GM23338 (cell line): Measurements from ENCODE around the gene PLEKHA8. TPM values are rescaled to one million over a fixed set of nuclear protein-coding genes. Genes with fewer than 3 reads are reported as not detected.
A peak's percentile ranks its signal among the peaks of the same experiment; 100 is the strongest.

Experiments used
- ATAC-seq: fragments of 200-7000 bp; cut with Tn5 transposase; 3 replicates; pipeline ENCODE4 v1.9.1; 2020
- DNase-seq: peaks from one replicate; pipeline ENCODE4 v3.0.0-alpha.2; 2015; ENCODE audit warnings: low spot score
- H2AFZ ChIP-seq: fragments of 200-600 bp; sonication (generic); 2 replicates; pipeline ENCODE4 v1.8.0; 2016; ENCODE audit warnings: antibody characterized with exemption, mild to moderate bottlenecking, moderate library complexity
- H3F3A ChIP-seq: fragments of 200-600 bp; sonication (generic); replicated peaks from 2 replicates; pipeline ENCODE4 v1.8.0; 2017; ENCODE audit warnings: antibody characterized with exemption, mixed run types, low read depth
- H3K27ac ChIP-seq: fragments of 200-600 bp; sonication (generic); 2 replicates; pipeline ENCODE4 v1.6.1; 2016; ENCODE audit warnings: low read depth
- H3K27me3 ChIP-seq: fragments of 200-600 bp; sonication (generic); 2 replicates; pipeline ENCODE4 v1.8.0; 2016; ENCODE audit warnings: mild to moderate bottlenecking, mixed run types, moderate library complexity; ENCODE audit not compliant: insufficient read depth
- H3K36me3 ChIP-seq: fragments of 200-600 bp; sonication (generic); 2 replicates; pipeline ENCODE4 v1.8.0; 2016; ENCODE audit warnings: mild to moderate bottlenecking; ENCODE audit not compliant: insufficient read depth
- H3K4me1 ChIP-seq: fragments of 200-600 bp; sonication (generic); 2 replicates; pipeline ENCODE4 v1.8.0; 2016; ENCODE audit warnings: mild to moderate bottlenecking, moderate library complexity; ENCODE audit not compliant: insufficient read depth
- H3K4me2 ChIP-seq: fragments of 200-600 bp; sonication (generic); 2 replicates; pipeline ENCODE4 v1.7.1; 2017; ENCODE audit warnings: mixed run types
- H3K4me3 ChIP-seq: fragments of 200-600 bp; sonication (generic); 2 replicates; pipeline ENCODE4 v1.6.1; 2016; ENCODE audit warnings: mixed run types
- H3K79me2 ChIP-seq: fragments of 200-600 bp; sonication (generic); replicated peaks from 2 replicates; pipeline ENCODE4 v1.8.0; 2017; ENCODE audit warnings: mild to moderate bottlenecking; ENCODE audit not compliant: insufficient read depth
- H3K9me2 ChIP-seq: fragments of 200-600 bp; sonication (generic); 2 replicates; pipeline ENCODE4 v1.8.0; 2017; ENCODE audit not compliant: insufficient read depth
- H4K20me1 ChIP-seq: fragments of 200-600 bp; sonication (generic); replicated peaks from 2 replicates; pipeline ENCODE4 v1.8.0; 2017; ENCODE audit warnings: mild to moderate bottlenecking; ENCODE audit not compliant: insufficient read depth
- H3K27ac Mint-ChIP-seq: 2 replicates; pipeline ENCODE4 v1.8.0; 2020; ENCODE audit warnings: inconsistent platforms, mild to moderate bottlenecking, moderate library complexity, mixed read lengths
- H3K27me3 Mint-ChIP-seq: 3 replicates; pipeline ENCODE4 v1.8.0; 2022; ENCODE audit warnings: low read depth, mild to moderate bottlenecking, moderate library complexity, mixed read lengths, inconsistent platforms; ENCODE audit not compliant: insufficient read depth, poor library complexity
- H3K36me3 Mint-ChIP-seq: 3 replicates; pipeline ENCODE4 v1.8.0; 2021; ENCODE audit warnings: low read depth, mild to moderate bottlenecking, inconsistent platforms, moderate library complexity, mixed read lengths
- H3K4me1 Mint-ChIP-seq: 3 replicates; pipeline ENCODE4 v1.8.0; 2020; ENCODE audit warnings: mild to moderate bottlenecking, inconsistent platforms, mixed read lengths
- H3K4me3 Mint-ChIP-seq: 3 replicates; pipeline ENCODE4 v1.8.0; 2021; ENCODE audit warnings: moderate library complexity, mild to moderate bottlenecking, inconsistent platforms, mixed read lengths
- H3K9me3 Mint-ChIP-seq: 3 replicates; pipeline ENCODE4 v1.8.0; 2020; ENCODE audit warnings: moderate library complexity, mild to moderate bottlenecking, inconsistent platforms, mixed read lengths
- CREB1 ChIP-seq: fragments of 250-450 bp; sonication (Bioruptor Pico); IDR thresholded peaks from 2 replicates; pipeline ENCODE4 v1.5.0; 2020; ENCODE audit warnings: low read depth, mild to moderate bottlenecking, moderate library complexity
- EZH2 ChIP-seq: fragments of 200-600 bp; sonication (generic); IDR thresholded peaks from one replicate; pipeline ENCODE4 v1.8.0; 2017; ENCODE audit warnings: antibody characterized with exemption, mild to moderate bottlenecking, low read depth; ENCODE audit not compliant: unreplicated experiment
- EZH2phosphoT487 ChIP-seq: fragments of 200-600 bp; sonication (generic); IDR thresholded peaks from one replicate; pipeline ENCODE4 v1.8.1; 2018; ENCODE audit warnings: antibody characterized with exemption; ENCODE audit not compliant: unreplicated experiment
- JUNB ChIP-seq: IDR thresholded peaks from one replicate; pipeline ENCODE4 v1.6.1; 2016; ENCODE audit warnings: antibody characterized with exemption; ENCODE audit not compliant: unreplicated experiment
- NANOG ChIP-seq: IDR thresholded peaks from 2 replicates; pipeline ENCODE4 v1.6.1; 2016; ENCODE audit warnings: antibody characterized with exemption, borderline replicate concordance
- POLR2AphosphoS5 ChIP-seq: IDR thresholded peaks from 2 replicates; pipeline ENCODE4 v1.6.1; 2016; ENCODE audit warnings: antibody characterized with exemption, low read depth
- STAT1 ChIP-seq: IDR thresholded peaks from one replicate; pipeline ENCODE4 v1.6.1; 2016; ENCODE audit warnings: antibody characterized with exemption; ENCODE audit not compliant: unreplicated experiment
- ZNF114 ChIP-seq: fragments of 250-450 bp; sonication (Bioruptor Pico); IDR thresholded peaks from 2 replicates; pipeline ENCODE4 v1.5.0; 2020; ENCODE audit warnings: mild to moderate bottlenecking, moderate library complexity
- ZNF331 ChIP-seq: fragments of 250-450 bp; sonication (Bioruptor Pico); IDR thresholded peaks from 2 replicates; pipeline ENCODE4 v1.5.0; 2020; ENCODE audit warnings: low read depth, mild to moderate bottlenecking, moderate library complexity
- polyA plus RNA-seq: library from polyadenylated mRNA; unstranded; fragments of >200 nt; fragmentation: Nextera tagmentation; extraction: Ambion mirVana; gene quantifications from 2 replicates; pipeline ENCODE4 v1.2.1, GENCODE V29; 2016
- total RNA-seq: library from RNA; depleted of rRNA; stranded (reverse); fragments of >200 nt; shearing (Covaris generic); gene quantifications from 2 replicates; pipeline ENCODE4 v1.2.3, GENCODE V29; 2014
- TF ChIP-seq, protein P1 (sequence below): IDR thresholded peaks from 2 replicates; pipeline ENCODE4 v1.6.1; 2016; ENCODE audit warnings: antibody characterized with exemption
- TF ChIP-seq, protein P2 (sequence below), 2 experiments: fragments of 200-600 bp in 1 of 2; sonication (generic) in 1 of 2; conservative IDR thresholded peaks; 2 replicates each; pipeline versions ENCODE4 v1.5.1 to v1.6.1; 2016 to 2017; ENCODE audit warnings: antibody characterized with exemption in 2 of 2, low read depth in 2 of 2, mild to moderate bottlenecking in 2 of 2, moderate library complexity in 1 of 2
- TF ChIP-seq, protein P3 (sequence below): fragments of 250-450 bp; sonication (Bioruptor Pico); IDR thresholded peaks from 2 replicates; pipeline ENCODE4 v1.5.0; 2020; ENCODE audit warnings: mild to moderate bottlenecking, moderate library complexity
- TF ChIP-seq, protein P4 (sequence below): IDR thresholded peaks from one replicate; pipeline ENCODE4 v1.6.1; 2018; ENCODE audit warnings: antibody characterized with exemption; ENCODE audit not compliant: unreplicated experiment

PLEKHA8 gene
- total and polyA plus RNA-seq, 2 experiments from 2014 or later: 11.6 to 44.9 TPM

DNA sequence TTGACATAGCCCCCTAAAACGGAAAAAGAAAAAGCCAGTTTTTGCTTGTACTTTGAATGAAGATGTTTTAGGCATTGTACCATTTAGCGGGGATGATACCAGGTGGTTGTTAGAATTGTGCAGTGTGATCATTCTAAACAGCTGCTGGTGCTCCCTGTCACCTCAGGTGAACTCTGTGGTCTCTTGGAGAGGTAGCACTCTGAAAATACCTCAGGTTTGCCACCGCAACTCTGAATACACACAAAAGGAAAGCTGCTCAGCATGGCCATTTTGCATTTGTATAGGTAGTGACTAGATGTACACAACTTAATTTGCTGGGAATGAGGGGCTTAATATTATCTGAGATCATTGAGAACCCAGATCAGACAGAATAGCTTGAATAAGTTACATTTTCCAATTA is 52.6 kb downstream of the PLEKHA8 start:
- Histone ChIP-seq H4K20me1 (no peaks in the 10 kb centered on the region; the same call in none of the 2 replicates), H3K4me3 (no peak overlapping the region), H3K27ac (no peak overlapping the region), H3K4me1 (peaks cover 23% of the 10 kb centered on the region), H2AFZ (no peak overlapping the region), H3K27me3 (no peaks in the 10 kb centered on the region), H3K9me2 (no peaks in the 10 kb centered on the region), H3F3A (no peaks in the 10 kb centered on the region), H3K36me3 (no peaks in the 10 kb centered on the region), H3K4me2 (no peak overlapping the region), H3K79me2 (no peaks in the 10 kb centered on the region)
- Mint-ChIP-seq H3K27ac (no peak overlapping the region), H3K4me1 (peaks cover 22% of the 10 kb centered on the region), H3K27me3 (no peaks in the 10 kb centered on the region), H3K4me3 (no peak overlapping the region), H3K36me3 (peaks cover 6% of the 10 kb centered on the region; the same call in 2 of the 3 replicates), H3K9me3 (no peaks in the 10 kb centered on the region)
- peak; percentile 89 for ATAC-seq
- peak; percentile 44 for DNase-seq
- no peak for TF ChIP-seq CREB1 (CRISPR knock-in tag)
- TF ChIP-seq NANOG: no peak
- TF ChIP-seq, protein P1, sequence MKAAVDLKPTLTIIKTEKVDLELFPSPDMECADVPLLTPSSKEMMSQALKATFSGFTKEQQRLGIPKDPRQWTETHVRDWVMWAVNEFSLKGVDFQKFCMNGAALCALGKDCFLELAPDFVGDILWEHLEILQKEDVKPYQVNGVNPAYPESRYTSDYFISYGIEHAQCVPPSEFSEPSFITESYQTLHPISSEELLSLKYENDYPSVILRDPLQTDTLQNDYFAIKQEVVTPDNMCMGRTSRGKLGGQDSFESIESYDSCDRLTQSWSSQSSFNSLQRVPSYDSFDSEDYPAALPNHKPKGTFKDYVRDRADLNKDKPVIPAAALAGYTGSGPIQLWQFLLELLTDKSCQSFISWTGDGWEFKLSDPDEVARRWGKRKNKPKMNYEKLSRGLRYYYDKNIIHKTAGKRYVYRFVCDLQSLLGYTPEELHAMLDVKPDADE: no peak
- no peak for TF ChIP-seq ZNF114
- no peak for TF ChIP-seq ZNF331 (CRISPR knock-in tag)
- no peak for TF ChIP-seq POLR2AphosphoS5
- no peak for TF ChIP-seq JUNB
- TF ChIP-seq, protein P2, sequence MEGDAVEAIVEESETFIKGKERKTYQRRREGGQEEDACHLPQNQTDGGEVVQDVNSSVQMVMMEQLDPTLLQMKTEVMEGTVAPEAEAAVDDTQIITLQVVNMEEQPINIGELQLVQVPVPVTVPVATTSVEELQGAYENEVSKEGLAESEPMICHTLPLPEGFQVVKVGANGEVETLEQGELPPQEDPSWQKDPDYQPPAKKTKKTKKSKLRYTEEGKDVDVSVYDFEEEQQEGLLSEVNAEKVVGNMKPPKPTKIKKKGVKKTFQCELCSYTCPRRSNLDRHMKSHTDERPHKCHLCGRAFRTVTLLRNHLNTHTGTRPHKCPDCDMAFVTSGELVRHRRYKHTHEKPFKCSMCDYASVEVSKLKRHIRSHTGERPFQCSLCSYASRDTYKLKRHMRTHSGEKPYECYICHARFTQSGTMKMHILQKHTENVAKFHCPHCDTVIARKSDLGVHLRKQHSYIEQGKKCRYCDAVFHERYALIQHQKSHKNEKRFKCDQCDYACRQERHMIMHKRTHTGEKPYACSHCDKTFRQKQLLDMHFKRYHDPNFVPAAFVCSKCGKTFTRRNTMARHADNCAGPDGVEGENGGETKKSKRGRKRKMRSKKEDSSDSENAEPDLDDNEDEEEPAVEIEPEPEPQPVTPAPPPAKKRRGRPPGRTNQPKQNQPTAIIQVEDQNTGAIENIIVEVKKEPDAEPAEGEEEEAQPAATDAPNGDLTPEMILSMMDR (conservative IDR thresholded peaks at IDR 0.05; ENCODE audit: low read depth in 2 of 2): no peak
- TF ChIP-seq, protein P3, sequence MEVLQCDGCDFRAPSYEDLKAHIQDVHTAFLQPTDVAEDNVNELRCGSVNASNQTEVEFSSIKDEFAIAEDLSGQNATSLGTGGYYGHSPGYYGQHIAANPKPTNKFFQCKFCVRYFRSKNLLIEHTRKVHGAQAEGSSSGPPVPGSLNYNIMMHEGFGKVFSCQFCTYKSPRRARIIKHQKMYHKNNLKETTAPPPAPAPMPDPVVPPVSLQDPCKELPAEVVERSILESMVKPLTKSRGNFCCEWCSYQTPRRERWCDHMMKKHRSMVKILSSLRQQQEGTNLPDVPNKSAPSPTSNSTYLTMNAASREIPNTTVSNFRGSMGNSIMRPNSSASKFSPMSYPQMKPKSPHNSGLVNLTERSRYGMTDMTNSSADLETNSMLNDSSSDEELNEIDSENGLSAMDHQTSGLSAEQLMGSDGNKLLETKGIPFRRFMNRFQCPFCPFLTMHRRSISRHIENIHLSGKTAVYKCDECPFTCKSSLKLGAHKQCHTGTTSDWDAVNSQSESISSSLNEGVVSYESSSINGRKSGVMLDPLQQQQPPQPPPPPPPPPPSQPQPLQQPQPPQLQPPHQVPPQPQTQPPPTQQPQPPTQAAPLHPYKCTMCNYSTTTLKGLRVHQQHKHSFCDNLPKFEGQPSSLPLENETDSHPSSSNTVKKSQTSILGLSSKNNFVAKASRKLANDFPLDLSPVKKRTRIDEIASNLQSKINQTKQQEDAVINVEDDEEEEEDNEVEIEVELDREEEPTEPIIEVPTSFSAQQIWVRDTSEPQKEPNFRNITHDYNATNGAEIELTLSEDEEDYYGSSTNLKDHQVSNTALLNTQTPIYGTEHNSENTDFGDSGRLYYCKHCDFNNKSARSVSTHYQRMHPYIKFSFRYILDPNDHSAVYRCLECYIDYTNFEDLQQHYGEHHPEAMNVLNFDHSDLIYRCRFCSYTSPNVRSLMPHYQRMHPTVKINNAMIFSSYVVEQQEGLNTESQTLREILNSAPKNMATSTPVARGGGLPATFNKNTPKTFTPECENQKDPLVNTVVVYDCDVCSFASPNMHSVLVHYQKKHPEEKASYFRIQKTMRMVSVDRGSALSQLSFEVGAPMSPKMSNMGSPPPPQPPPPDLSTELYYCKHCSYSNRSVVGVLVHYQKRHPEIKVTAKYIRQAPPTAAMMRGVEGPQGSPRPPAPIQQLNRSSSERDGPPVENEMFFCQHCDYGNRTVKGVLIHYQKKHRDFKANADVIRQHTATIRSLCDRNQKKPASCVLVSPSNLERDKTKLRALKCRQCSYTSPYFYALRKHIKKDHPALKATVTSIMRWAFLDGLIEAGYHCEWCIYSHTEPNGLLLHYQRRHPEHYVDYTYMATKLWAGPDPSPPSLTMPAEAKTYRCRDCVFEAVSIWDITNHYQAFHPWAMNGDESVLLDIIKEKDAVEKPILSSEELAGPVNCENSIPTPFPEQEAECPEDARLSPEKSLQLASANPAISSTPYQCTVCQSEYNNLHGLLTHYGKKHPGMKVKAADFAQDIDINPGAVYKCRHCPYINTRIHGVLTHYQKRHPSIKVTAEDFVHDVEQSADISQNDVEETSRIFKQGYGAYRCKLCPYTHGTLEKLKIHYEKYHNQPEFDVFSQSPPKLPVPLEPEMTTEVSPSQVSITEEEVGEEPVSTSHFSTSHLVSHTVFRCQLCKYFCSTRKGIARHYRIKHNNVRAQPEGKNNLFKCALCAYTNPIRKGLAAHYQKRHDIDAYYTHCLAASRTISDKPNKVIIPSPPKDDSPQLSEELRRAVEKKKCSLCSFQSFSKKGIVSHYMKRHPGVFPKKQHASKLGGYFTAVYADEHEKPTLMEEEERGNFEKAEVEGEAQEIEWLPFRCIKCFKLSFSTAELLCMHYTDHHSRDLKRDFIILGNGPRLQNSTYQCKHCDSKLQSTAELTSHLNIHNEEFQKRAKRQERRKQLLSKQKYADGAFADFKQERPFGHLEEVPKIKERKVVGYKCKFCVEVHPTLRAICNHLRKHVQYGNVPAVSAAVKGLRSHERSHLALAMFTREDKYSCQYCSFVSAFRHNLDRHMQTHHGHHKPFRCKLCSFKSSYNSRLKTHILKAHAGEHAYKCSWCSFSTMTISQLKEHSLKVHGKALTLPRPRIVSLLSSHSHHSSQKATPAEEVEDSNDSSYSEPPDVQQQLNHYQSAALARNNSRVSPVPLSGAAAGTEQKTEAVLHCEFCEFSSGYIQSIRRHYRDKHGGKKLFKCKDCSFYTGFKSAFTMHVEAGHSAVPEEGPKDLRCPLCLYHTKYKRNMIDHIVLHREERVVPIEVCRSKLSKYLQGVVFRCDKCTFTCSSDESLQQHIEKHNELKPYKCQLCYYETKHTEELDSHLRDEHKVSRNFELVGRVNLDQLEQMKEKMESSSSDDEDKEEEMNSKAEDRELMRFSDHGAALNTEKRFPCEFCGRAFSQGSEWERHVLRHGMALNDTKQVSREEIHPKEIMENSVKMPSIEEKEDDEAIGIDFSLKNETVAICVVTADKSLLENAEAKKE (CRISPR knock-in tag): no peak
- TF ChIP-seq STAT1: no peak
- TF ChIP-seq, protein P4, sequence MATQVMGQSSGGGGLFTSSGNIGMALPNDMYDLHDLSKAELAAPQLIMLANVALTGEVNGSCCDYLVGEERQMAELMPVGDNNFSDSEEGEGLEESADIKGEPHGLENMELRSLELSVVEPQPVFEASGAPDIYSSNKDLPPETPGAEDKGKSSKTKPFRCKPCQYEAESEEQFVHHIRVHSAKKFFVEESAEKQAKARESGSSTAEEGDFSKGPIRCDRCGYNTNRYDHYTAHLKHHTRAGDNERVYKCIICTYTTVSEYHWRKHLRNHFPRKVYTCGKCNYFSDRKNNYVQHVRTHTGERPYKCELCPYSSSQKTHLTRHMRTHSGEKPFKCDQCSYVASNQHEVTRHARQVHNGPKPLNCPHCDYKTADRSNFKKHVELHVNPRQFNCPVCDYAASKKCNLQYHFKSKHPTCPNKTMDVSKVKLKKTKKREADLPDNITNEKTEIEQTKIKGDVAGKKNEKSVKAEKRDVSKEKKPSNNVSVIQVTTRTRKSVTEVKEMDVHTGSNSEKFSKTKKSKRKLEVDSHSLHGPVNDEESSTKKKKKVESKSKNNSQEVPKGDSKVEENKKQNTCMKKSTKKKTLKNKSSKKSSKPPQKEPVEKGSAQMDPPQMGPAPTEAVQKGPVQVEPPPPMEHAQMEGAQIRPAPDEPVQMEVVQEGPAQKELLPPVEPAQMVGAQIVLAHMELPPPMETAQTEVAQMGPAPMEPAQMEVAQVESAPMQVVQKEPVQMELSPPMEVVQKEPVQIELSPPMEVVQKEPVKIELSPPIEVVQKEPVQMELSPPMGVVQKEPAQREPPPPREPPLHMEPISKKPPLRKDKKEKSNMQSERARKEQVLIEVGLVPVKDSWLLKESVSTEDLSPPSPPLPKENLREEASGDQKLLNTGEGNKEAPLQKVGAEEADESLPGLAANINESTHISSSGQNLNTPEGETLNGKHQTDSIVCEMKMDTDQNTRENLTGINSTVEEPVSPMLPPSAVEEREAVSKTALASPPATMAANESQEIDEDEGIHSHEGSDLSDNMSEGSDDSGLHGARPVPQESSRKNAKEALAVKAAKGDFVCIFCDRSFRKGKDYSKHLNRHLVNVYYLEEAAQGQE: no peak
- TF ChIP-seq EZH2: no peak
- no peak for TF ChIP-seq EZH2phosphoT487
